COLO668 (cell line): ENCODE measurements around the gene GIGYF1.
"Not testable (repeated sequence)": the region's sequence is repeated elsewhere in the genome, so short reads cannot be mapped to it uniquely, and the experiment has no call there.

Experiments used
- DNase-seq: peaks from one replicate; lab custom pipeline; 2025; ENCODE audit not compliant: unreplicated experiment; lab: John Stamatoyannopoulos, UW

GIGYF1 gene, protein sequence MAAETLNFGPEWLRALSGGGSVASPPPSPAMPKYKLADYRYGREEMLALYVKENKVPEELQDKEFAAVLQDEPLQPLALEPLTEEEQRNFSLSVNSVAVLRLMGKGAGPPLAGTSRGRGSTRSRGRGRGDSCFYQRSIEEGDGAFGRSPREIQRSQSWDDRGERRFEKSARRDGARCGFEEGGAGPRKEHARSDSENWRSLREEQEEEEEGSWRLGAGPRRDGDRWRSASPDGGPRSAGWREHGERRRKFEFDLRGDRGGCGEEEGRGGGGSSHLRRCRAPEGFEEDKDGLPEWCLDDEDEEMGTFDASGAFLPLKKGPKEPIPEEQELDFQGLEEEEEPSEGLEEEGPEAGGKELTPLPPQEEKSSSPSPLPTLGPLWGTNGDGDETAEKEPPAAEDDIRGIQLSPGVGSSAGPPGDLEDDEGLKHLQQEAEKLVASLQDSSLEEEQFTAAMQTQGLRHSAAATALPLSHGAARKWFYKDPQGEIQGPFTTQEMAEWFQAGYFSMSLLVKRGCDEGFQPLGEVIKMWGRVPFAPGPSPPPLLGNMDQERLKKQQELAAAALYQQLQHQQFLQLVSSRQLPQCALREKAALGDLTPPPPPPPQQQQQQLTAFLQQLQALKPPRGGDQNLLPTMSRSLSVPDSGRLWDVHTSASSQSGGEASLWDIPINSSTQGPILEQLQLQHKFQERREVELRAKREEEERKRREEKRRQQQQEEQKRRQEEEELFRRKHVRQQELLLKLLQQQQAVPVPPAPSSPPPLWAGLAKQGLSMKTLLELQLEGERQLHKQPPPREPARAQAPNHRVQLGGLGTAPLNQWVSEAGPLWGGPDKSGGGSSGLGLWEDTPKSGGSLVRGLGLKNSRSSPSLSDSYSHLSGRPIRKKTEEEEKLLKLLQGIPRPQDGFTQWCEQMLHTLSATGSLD (N-terminal part only)

DNA sequence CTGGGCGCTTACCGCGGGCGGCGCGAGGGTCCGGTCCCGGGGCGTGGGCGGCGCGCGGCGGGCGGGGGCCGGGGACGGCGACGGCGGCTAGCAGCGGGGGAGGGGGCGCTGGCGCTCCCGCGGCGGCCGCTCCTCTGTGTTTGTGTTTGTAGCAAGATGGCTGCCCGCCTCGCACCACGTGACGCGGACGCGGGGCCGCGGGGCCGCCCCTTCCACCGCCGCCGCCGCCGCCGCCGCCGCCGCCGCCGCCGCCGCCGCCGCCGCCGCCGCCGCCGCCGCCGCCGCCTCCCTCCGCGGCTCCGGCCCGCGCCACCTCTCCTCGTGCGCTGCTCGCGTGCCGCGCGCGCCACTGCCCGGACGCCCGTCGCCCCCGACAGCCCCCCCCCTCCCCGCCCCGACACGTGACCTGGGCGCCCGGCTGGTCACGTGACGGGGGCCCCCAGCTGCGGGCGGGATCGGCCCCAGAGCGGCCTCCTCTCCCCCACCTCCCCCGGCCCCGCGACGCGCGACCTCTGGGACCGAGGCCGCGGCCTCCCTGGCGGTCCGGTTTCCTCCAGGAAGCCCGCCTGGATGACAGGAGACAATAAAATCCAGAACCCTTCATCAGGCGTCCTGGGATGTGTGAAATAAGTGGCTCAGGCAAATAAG lies at the start of gene GIGYF1:
TSS of gene GIGYF1 (minus strand) at position 153 of the 648 bp plus-strand sequence. CDS start 6,012 bp downstream, outside the sequence.
- peak; percentile 87 for DNase-seq

DNA sequence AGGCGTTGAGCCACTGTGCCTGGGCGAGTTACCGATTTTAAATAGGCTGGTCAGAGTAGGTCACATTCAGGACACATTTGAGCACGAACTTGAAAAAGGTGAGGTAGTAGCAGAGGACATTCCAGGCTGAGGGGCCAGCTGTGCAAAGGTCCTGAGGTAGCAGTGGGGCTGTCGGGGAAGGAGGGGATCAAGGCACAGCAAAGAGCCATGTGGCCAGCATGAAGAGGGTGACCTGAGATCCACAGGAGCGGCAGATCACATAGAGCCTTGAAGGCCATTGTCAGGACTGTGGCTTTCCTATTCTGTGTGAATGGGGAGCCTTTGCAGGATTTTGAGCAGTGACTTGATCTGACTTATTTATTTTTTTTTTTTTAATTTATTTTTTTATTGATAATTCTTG lies 45.9 kb upstream of the GIGYF1 start:
- DNase-seq: no peak

- DNase-seq: no peak
These were observed 42.6 kb upstream of the GIGYF1 start for GRCh38 chr7:100736671-100737070.

DNA sequence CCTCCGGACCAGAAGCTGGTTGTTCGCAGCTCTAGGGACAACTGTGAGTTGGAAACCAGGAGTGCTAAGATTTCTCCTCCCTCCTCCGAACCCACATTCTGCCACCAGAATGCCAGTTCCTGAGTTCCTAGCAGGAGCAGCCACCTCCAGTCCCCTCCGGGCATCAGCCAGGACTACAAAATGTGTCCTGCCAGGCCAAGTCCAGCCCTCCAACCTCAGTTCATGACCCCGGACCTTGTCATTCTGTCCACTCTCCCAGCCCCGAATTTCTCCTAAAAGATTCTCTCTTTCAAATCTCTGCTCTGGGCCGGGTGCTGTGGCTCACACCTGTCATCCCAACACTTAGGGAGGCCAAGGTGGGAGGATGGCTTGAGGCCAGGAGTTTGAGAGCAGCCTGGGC lies 41.7 kb upstream of the GIGYF1 start:
- no peak for DNase-seq

DNA sequence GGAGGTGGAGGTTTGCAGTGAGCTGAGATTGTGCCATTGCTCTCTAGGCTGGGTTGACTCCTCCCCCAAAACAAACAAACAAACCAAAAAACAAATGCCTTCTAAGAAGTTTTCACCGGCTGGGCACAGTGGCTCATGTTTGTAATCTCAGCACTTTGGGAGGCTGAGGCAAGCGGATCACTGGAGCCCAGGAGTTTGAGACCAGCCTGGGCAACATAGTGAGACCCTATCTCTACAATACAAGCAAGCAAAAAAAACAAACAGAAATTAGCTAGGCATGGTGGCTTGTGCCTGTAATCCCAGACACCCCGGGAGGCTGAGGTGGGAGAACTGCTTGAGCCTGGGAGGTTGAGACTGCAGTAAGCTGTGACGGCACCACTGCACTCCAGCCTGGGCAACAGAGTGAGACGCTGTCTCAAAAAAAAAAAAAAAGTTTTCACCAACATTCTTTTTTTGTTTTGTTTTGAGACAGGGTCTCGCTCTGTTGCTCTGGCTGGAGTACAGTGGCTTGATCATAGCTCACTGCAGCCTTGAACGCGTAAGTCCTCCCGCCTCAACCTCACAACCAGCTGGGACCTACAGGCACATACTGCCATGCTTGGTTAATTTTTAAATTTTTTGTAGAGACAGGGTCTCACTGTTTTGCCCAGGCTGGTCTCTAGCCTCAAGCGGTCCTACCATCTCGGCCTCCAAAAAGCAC lies 38.0 kb upstream of the GIGYF1 start:
- DNase-seq: no peak

GRCh38 chr7:100730136-100730800 lies 36.2 kb upstream of the GIGYF1 start:
- no peak for DNase-seq

- DNase-seq: no peak
These were observed 34.1 kb upstream of the GIGYF1 start for GRCh38 chr7:100728196-100728595.

GRCh38 chr7:100726996-100727761 lies 33.1 kb upstream of the GIGYF1 start:
- no peak for DNase-seq

- not testable (repeated sequence) for DNase-seq
These were observed 30.3 kb upstream of the GIGYF1 start for GRCh38 chr7:100724364-100724763.

- DNase-seq: no peak
These were observed 29.8 kb upstream of the GIGYF1 start for GRCh38 chr7:100723732-100724275.

DNA sequence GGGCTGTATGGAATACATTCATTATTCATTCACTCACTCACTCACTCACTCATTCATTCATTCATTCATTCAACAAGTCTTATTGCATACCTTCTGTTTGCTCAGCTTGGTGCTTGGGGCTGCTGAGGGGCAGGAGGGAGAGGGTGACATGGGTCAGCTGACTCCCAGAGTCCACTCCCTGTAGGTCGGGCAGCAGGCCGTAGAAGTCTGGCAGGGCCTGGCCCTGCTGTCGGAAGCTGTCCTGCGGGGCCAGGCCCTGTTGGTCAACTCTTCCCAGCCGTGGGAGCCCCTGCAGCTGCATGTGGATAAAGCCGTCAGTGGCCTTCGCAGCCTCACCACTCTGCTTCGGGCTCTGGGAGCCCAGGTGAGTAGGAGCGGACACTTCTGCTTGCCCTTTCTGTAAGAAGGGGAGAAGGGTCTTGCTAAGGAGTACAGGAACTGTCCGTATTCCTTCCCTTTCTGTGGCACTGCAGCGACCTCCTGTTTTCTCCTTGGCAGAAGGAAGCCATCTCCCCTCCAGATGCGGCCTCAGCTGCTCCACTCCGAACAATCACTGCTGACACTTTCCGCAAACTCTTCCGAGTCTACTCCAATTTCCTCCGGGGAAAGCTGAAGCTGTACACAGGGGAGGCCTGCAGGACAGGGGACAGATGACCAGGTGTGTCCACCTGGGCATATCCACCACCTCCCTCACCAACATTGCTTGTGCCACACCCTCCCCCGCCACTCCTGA lies 28.6 kb upstream of the GIGYF1 start:
- DNase-seq: no peak

- no peak for DNase-seq
These were observed 27.4 kb upstream of the GIGYF1 start for GRCh38 chr7:100721505-100721812.

DNA sequence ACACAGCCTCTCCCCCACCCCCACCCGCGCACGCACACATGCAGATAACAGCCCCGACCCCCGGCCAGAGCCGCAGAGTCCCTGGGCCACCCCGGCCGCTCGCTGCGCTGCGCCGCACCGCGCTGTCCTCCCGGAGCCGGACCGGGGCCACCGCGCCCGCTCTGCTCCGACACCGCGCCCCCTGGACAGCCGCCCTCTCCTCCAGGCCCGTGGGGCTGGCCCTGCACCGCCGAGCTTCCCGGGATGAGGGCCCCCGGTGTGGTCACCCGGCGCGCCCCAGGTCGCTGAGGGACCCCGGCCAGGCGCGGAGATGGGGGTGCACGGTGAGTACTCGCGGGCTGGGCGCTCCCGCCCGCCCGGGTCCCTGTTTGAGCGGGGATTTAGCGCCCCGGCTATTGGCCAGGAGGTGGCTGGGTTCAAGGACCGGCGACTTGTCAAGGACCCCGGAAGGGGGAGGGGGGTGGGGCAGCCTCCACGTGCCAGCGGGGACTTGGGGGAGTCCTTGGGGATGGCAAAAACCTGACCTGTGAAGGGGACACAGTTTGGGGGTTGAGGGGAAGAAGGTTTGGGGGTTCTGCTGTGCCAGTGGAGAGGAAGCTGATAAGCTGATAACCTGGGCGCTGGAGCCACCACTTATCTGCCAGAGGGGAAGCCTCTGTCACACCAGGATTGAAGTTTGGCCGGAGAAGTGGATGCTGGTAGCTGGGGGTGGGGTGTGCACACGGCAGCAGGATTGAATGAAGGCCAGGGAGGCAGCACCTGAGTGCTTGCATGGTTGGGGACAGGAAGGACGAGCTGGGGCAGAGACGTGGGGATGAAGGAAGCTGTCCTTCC lies 26.8 kb upstream of the GIGYF1 start:
- DNase-seq: no peak

GRCh38 chr7:100720279-100720670 lies 26.2 kb upstream of the GIGYF1 start, which contains the start of gene EPO:
TSS of gene EPO (plus strand) at chr7:100720468. CDS start at chr7:100720981, 513 bp downstream.
- DNase-seq: no peak

GRCh38 chr7:100719523-100720278 lies 25.7 kb upstream of the GIGYF1 start:
- no peak for DNase-seq

DNA sequence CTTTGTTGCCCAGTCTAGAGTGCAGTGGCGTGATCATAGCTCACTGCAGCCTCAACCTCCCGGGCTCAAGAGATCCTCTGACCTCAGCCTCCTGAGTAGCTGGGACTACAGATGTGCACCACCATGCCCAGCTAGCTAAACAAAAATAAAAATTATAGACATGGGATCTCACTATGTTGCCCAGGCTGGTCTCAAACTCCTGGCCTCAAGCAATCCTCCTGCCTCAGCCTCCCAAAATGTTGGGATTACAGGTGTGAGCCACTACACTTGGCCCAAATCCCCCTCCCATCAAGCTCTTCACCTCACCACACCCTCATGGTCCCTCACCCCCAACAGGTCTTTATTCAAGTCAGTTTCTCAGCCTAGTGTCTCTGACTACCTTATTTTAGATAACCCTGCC lies 23.0 kb upstream of the GIGYF1 start:
- not testable (repeated sequence) for DNase-seq

- DNase-seq: no peak
These were observed 20.7 kb upstream of the GIGYF1 start for GRCh38 chr7:100714725-100715124.
